C4-2B (cell line): ENCODE results near the gene CHPT1.
A peak's percentile ranks its signal among the peaks of the same experiment; 100 is the strongest.

ENCODE experiments used
- H3K27ac ChIP-seq: fragments of 450-650 bp; 2 replicates; pipeline ENCODE4 v1.5.1; 2017
- CTCF ChIP-seq: fragments of 450-650 bp; conservative IDR thresholded peaks from 2 replicates; pipeline ENCODE4 v1.5.1; 2017; ENCODE audit warnings: mild to moderate bottlenecking
- ZFX ChIP-seq: fragments of 450-650 bp; IDR thresholded peaks from 2 replicates; pipeline ENCODE4 v1.6.1; 2017

CHPT1 gene

GRCh38 chr12:101697197-101697929, at the start of gene CHPT1:
TSS of gene CHPT1 (plus strand) at chr12:101697640. CDS start at chr12:101697862, 222 bp downstream.
- peak within 1 kb of the TSS; percentile 100 for H3K27ac ChIP-seq
- TF ChIP-seq ZFX (no peak; the same call in 1 of the 2 replicates), CTCF (no peak)

GRCh38 chr12:101647711-101648110, 49.7 kb upstream of the CHPT1 start:
- no peak for TF ChIP-seq CTCF
- TF ChIP-seq ZFX: no peak
- H3K27ac ChIP-seq: no peak overlapping the region

- H3K27ac ChIP-seq: no peak overlapping the region
- TF ChIP-seq ZFX (no peak), CTCF (no peak)
Measured at GRCh38 chr12:101648195-101648594, 49.2 kb upstream of the CHPT1 start.

GRCh38 chr12:101650346-101651117, 46.9 kb upstream of the CHPT1 start:
- no peak overlapping the region for H3K27ac ChIP-seq
- no peak for TF ChIP-seq CTCF
- TF ChIP-seq ZFX: no peak

GRCh38 chr12:101653030-101653429, 44.4 kb upstream of the CHPT1 start:
- H3K27ac ChIP-seq: no peak overlapping the region; the same call in 1 of the 2 replicates
- no peak for TF ChIP-seq ZFX
- TF ChIP-seq CTCF: no peak

- peak overlapping the region; percentile 4; the same call in 1 of the 2 replicates for H3K27ac ChIP-seq
- TF ChIP-seq ZFX (no peak), CTCF (no peak)
Measured at GRCh38 chr12:101653503-101653902, 43.9 kb upstream of the CHPT1 start.

GRCh38 chr12:101654442-101654841, 43.0 kb upstream of the CHPT1 start:
- TF ChIP-seq CTCF: no peak
- TF ChIP-seq ZFX: no peak
- no peak overlapping the region for H3K27ac ChIP-seq
